Hepatocyte (in vitro differentiated cells): ENCODE data around the gene ATXN3L. TPM values are rescaled to one million over a fixed set of nuclear protein-coding genes. Genes with fewer than 3 reads are reported as not detected.

Experiments used
- DNase-seq: peaks from one replicate; pipeline ENCODE4 v3.0.0-alpha.2; 2016; ENCODE audit warnings: low spot score
- H2AFZ ChIP-seq: fragments of 200-600 bp; sonication (generic); 2 replicates; pipeline ENCODE4 v1.6.0; 2016; ENCODE audit warnings: antibody characterized with exemption, mild to moderate bottlenecking
- H3K27ac ChIP-seq: fragments of 200-600 bp; sonication (generic); 2 replicates; pipeline ENCODE4 v1.5.1; 2016; ENCODE audit warnings: mild to moderate bottlenecking
- H3K27me3 ChIP-seq: fragments of 200-600 bp; sonication (generic); 2 replicates; pipeline ENCODE4 v1.6.1; 2016
- H3K36me3 ChIP-seq: fragments of 200-600 bp; sonication (generic); replicated peaks from 2 replicates; pipeline ENCODE4 v1.5.1; 2016; ENCODE audit warnings: low read depth; ENCODE audit not compliant: insufficient read depth
- H3K4me1 ChIP-seq: fragments of 200-600 bp; sonication (generic); 2 replicates; pipeline ENCODE4 v1.5.1; 2016; ENCODE audit warnings: mild to moderate bottlenecking, moderate library complexity; ENCODE audit not compliant: insufficient read depth
- H3K4me2 ChIP-seq: fragments of 200-600 bp; sonication (generic); 2 replicates; pipeline ENCODE4 v1.6.0; 2016
- H3K4me3 ChIP-seq: fragments of 200-600 bp; sonication (generic); 2 replicates; pipeline ENCODE4 v1.5.1; 2016; ENCODE audit warnings: mild to moderate bottlenecking
- H3K79me2 ChIP-seq: fragments of 200-600 bp; sonication (generic); 2 replicates; pipeline ENCODE4 v1.6.0; 2017; ENCODE audit warnings: mild to moderate bottlenecking
- H3K9me2 ChIP-seq: fragments of 200-600 bp; sonication (generic); replicated peaks from 2 replicates; pipeline ENCODE4 v1.6.0; 2017; ENCODE audit warnings: mild to moderate bottlenecking; ENCODE audit not compliant: insufficient read depth
- H3K9me3 ChIP-seq: fragments of 200-600 bp; sonication (generic); 2 replicates; pipeline ENCODE4 v1.5.1; 2016; ENCODE audit warnings: low read depth, mild to moderate bottlenecking
- H4K20me1 ChIP-seq: fragments of 200-600 bp; sonication (generic); 2 replicates; pipeline ENCODE4 v1.6.0; 2016; ENCODE audit warnings: mild to moderate bottlenecking; ENCODE audit not compliant: insufficient read depth, poor library complexity, severe bottlenecking
- CTCF ChIP-seq: fragments of 200-600 bp; sonication (generic); IDR thresholded peaks from 2 replicates; pipeline ENCODE4 v1.5.1; 2016; ENCODE audit warnings: antibody characterized with exemption, mild to moderate bottlenecking; ENCODE audit not compliant: poor library complexity
- EZH2 ChIP-seq: fragments of 200-600 bp; sonication (generic); IDR thresholded peaks from 2 replicates; pipeline ENCODE4 v1.6.1; 2016; ENCODE audit warnings: antibody characterized with exemption, mild to moderate bottlenecking, borderline replicate concordance
- EZH2phosphoT487 ChIP-seq: fragments of 200-600 bp; sonication (generic); IDR thresholded peaks from one replicate; pipeline ENCODE4 v1.6.1; 2018; ENCODE audit warnings: antibody characterized with exemption, mild to moderate bottlenecking, low read depth, moderate library complexity; ENCODE audit not compliant: unreplicated experiment, severe bottlenecking
- WGBS: methylation state at CpG from one replicate; pipeline ENCODE4 v1.1.6; 2016; ENCODE audit warnings: low lambda C conversion rate; ENCODE audit errors: missing lambda C conversion rate; 5-methylcytosine and 5-hydroxymethylcytosine counted together
- polyA plus RNA-seq: library from polyadenylated mRNA; unstranded; fragments of >200 nt; fragmentation: Nextera tagmentation; extraction: Ambion mirVana; gene quantifications from 2 replicates; pipeline ENCODE4 v1.2.1, GENCODE V29; 2016
- total RNA-seq: library from RNA; depleted of rRNA; stranded (reverse); fragments of >200 nt; gene quantifications from 2 replicates; pipeline ENCODE4 v1.2.3, GENCODE V29; 2014

ATXN3L gene
- total and polyA plus RNA-seq, 2 experiments from 2014 or later: not detected

GRCh38 chrX:13338996-13339515 lies 19.2 kb upstream of the ATXN3L start:
- no peaks in the 10 kb centered on the region for H3K27me3 ChIP-seq
- H3K4me1 ChIP-seq: peaks cover 4% of the 10 kb centered on the region
- no peaks in the 10 kb centered on the region for H3K9me2 ChIP-seq
- DNase-seq: no peak
- no peak overlapping the region for H3K27ac ChIP-seq
- 85% methylated on average over 3 of the region's 3 CpGs for WGBS
- H3K9me3 ChIP-seq: no peaks in the 10 kb centered on the region
- TF ChIP-seq CTCF (no peak), EZH2 (no peak), EZH2phosphoT487 (no peak)
- H2AFZ ChIP-seq: no peak overlapping the region
- no peak overlapping the region for H3K4me3 ChIP-seq
- H3K79me2 ChIP-seq: no peaks in the 10 kb centered on the region
- no peaks in the 10 kb centered on the region for H4K20me1 ChIP-seq
- H3K36me3 ChIP-seq: no peaks in the 10 kb centered on the region
- no peak overlapping the region for H3K4me2 ChIP-seq

GRCh38 chrX:13334491-13334890 lies 14.6 kb upstream of the ATXN3L start:
- H3K79me2 ChIP-seq: no peaks in the 10 kb centered on the region
- no peaks in the 10 kb centered on the region for H3K9me2 ChIP-seq
- no peaks in the 10 kb centered on the region for H3K9me3 ChIP-seq
- H3K4me1 ChIP-seq: no peaks in the 10 kb centered on the region
- H3K27ac ChIP-seq: no peak overlapping the region
- 79% methylated on average over 6 of the region's 6 CpGs for WGBS
- no peaks in the 10 kb centered on the region for H4K20me1 ChIP-seq
- H3K4me2 ChIP-seq: no peak overlapping the region
- no peaks in the 10 kb centered on the region for H3K27me3 ChIP-seq
- no peak overlapping the region for H2AFZ ChIP-seq
- no peak overlapping the region for H3K4me3 ChIP-seq
- no peaks in the 10 kb centered on the region for H3K36me3 ChIP-seq
- DNase-seq: no peak
- no peak for TF ChIP-seq CTCF
- TF ChIP-seq EZH2phosphoT487: no peak
- TF ChIP-seq EZH2: no peak

GRCh38 chrX:13330446-13330845 lies 10.6 kb upstream of the ATXN3L start:
- Histone ChIP-seq H3K27ac (no peak overlapping the region), H3K4me2 (no peak overlapping the region), H3K27me3 (no peaks in the 10 kb centered on the region), H3K4me1 (no peaks in the 10 kb centered on the region), H3K4me3 (no peak overlapping the region), H4K20me1 (no peaks in the 10 kb centered on the region), H2AFZ (no peak overlapping the region), H3K36me3 (no peaks in the 10 kb centered on the region), H3K9me3 (no peaks in the 10 kb centered on the region), H3K9me2 (no peaks in the 10 kb centered on the region), H3K79me2 (no peaks in the 10 kb centered on the region)
- 92% methylated on average over 2 of the region's 2 CpGs for WGBS
- TF ChIP-seq EZH2phosphoT487 (no peak), EZH2 (no peak), CTCF (no peak)
- no peak for DNase-seq

- no peak overlapping the region for H3K4me3 ChIP-seq
- H3K27me3 ChIP-seq: no peaks in the 10 kb centered on the region
- no peaks in the 10 kb centered on the region for H3K4me1 ChIP-seq
- no peaks in the 10 kb centered on the region for H3K36me3 ChIP-seq
- DNase-seq: no peak
- no peak for TF ChIP-seq CTCF
- no peak for TF ChIP-seq EZH2
- no peak for TF ChIP-seq EZH2phosphoT487
- H3K27ac ChIP-seq: no peak overlapping the region
- H2AFZ ChIP-seq: no peak overlapping the region
- 95% methylated on average over 8 of the region's 8 CpGs for whole genome bisulfite sequencing
- no peaks in the 10 kb centered on the region for H4K20me1 ChIP-seq
- no peaks in the 10 kb centered on the region for H3K9me3 ChIP-seq
- H3K4me2 ChIP-seq: no peak overlapping the region
- no peaks in the 10 kb centered on the region for H3K79me2 ChIP-seq
- no peaks in the 10 kb centered on the region for H3K9me2 ChIP-seq
Measured at GRCh38 chrX:13327666-13328065, 7.8 kb upstream of the ATXN3L start.
